OCI-LY7 (cell line): ENCODE data around the gene ARVCF. TPM values are rescaled to one million over a fixed set of nuclear protein-coding genes. Genes with fewer than 3 reads are reported as not detected.

Experiments used
- BruUV-seq: library from RNA; stranded (reverse); fragments of 400-500 nt; replicated peaks from 2 replicates; lab custom pipeline; 2021; lab: Mats Ljungman, UMichigan
- CTCF ChIA-PET: fragments of 300-600 bp; sonication (Branson Sonifier 250); formaldehyde crosslinking; loops from one replicate; lab custom pipeline; 2022; ENCODE audit warnings: antibody characterized with exemption; ENCODE audit not compliant: unreplicated experiment; lab: Charles Lee
- POLR2A ChIA-PET: fragments of 300-600 bp; sonication (Branson Sonifier 250); formaldehyde crosslinking; loops from one replicate; lab custom pipeline; 2022; ENCODE audit warnings: antibody characterized with exemption; lab: Charles Lee
- DNase-seq: peaks from one replicate; pipeline ENCODE4 v3.0.0-alpha.2; 2015; ENCODE audit warnings: low spot score
- H2AFZ ChIP-seq: fragments of 200-600 bp; sonication (generic), shearing (Covaris generic); 2 replicates; pipeline ENCODE4 v1.6.1; 2014; ENCODE audit warnings: mild to moderate bottlenecking, antibody characterized with exemption, low read length, moderate library complexity
- H3K27ac ChIP-seq: fragments of 200-600 bp; sonication (generic); 2 replicates; pipeline ENCODE4 v1.5.1; 2014; ENCODE audit warnings: mixed run types, low read depth, mild to moderate bottlenecking, moderate library complexity, low read length, inconsistent platforms; ENCODE audit not compliant: poor library complexity, severe bottlenecking
- H3K36me3 ChIP-seq: fragments of 200-600 bp; sonication (generic); 2 replicates; pipeline ENCODE4 v1.6.1; 2014; ENCODE audit warnings: mild to moderate bottlenecking, antibody characterized with exemption, low read length, moderate library complexity, mixed read lengths; ENCODE audit not compliant: insufficient read depth
- H3K4me1 ChIP-seq: fragments of 200-600 bp; sonication (generic); 2 replicates; pipeline ENCODE4 v1.5.1; 2014; ENCODE audit warnings: mild to moderate bottlenecking, low read length; ENCODE audit not compliant: insufficient read depth, poor library complexity, severe bottlenecking
- H3K4me2 ChIP-seq: fragments of 200-600 bp; sonication (generic); 2 replicates; pipeline ENCODE4 v1.6.1; 2014; ENCODE audit warnings: mild to moderate bottlenecking, low read length
- H3K4me3 ChIP-seq: fragments of 200-600 bp; sonication (generic); 2 replicates; pipeline ENCODE4 v1.5.1; 2014; ENCODE audit warnings: mild to moderate bottlenecking, low read depth, low read length; ENCODE audit not compliant: poor library complexity, severe bottlenecking
- H3K79me2 ChIP-seq: fragments of 200-600 bp; sonication (generic); 2 replicates; pipeline ENCODE4 v1.6.1; 2016; ENCODE audit warnings: low read depth, mild to moderate bottlenecking, low read length, moderate library complexity, mixed read lengths; ENCODE audit not compliant: insufficient read depth
- H3K9me2 ChIP-seq: fragments of 200-600 bp; sonication (generic); 2 replicates; pipeline ENCODE4 v1.6.1; 2016; ENCODE audit warnings: mild to moderate bottlenecking, low read length, mixed read lengths; ENCODE audit not compliant: insufficient read depth
- H3K9me3 ChIP-seq: fragments of 200-600 bp; sonication (generic); 2 replicates; pipeline ENCODE4 v1.6.1; 2014; ENCODE audit warnings: mild to moderate bottlenecking, mixed run types, low read length, mixed read lengths
- H4K20me1 ChIP-seq: fragments of 200-600 bp; sonication (generic); 2 replicates; pipeline ENCODE4 v1.6.1; 2014; ENCODE audit warnings: mild to moderate bottlenecking, antibody characterized with exemption, low read length, moderate library complexity, mixed read lengths; ENCODE audit not compliant: insufficient read depth
- EZH2phosphoT487 ChIP-seq: fragments of 200-600 bp; sonication (generic); IDR thresholded peaks from 2 replicates; pipeline ENCODE4 v1.6.1; 2018; ENCODE audit warnings: low read depth, borderline replicate concordance, mild to moderate bottlenecking, mixed run types, antibody characterized with exemption, low read length, moderate library complexity, mixed read lengths
- intact Hi-C: fragments of 100-400 bp; cut with micrococcal nuclease; formaldehyde crosslinking; loops from one replicate; pipeline ENCODE4 v1.10.0; 2022; ENCODE audit not compliant: unreplicated experiment
- total RNA-seq, 2 experiments: library from RNA; depleted of rRNA in 1 of 2; stranded (reverse); fragments of >200 nt in 1 of 2; shearing (Covaris generic) in 1 of 2; gene quantifications; 2 replicates each; pipeline ENCODE4 v1.2.3, GENCODE V29; 2014 to 2022
- TF ChIP-seq, protein P1 (sequence below): fragments of 200-600 bp; sonication (generic); conservative IDR thresholded peaks from 2 replicates; pipeline ENCODE4 v1.5.1; 2014; ENCODE audit warnings: mild to moderate bottlenecking, antibody characterized with exemption, low read length, moderate library complexity, mixed read lengths

ARVCF gene
- total RNA-seq, 2 experiments from 2014 or later: 2.9 to 3.8 TPM

DNA sequence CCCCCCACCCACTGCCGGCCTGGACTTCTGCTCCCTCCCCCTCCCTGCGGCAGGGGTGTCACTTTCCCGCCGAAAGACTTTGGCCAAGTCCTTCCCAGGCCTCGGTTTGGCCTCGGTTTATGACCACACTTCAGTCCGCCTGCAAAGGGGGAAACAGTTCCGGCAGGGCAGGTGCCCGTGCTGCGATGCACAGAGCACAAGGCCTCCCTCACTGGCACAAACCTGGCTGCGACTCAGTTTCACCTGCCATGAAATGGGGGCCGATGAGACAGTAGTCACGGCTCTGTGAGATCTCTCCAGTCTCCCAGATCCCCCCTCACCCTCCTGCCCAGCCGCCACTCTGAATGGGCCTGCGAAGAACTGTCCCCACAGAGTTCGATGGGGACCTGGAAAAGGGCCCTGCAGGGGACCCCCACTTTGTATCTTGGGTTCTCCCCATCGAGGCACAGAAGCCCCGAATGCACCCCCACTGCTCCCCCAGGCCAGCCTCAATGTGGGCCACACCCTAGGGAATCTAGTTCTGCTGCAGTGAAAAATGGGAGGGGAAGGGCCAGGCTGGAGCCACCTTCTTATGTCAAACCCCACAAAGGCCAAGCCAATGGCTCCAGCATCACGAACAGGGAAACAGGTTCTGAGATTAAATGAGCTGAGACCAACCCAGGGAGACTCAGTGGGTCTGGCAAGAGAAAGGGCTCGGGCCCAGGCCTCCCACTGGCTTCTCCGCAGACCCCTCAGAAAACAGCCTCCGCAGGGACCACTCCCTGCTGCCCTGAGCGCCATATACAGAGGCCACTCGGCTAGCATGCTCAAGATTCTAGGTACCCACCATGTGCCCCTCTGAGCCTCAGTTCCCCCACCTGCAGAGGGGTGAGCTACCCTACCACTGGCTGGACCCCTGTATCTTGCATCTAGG, 29.0 kb downstream of the ARVCF start:
- ChIA-PET POLR2A (no interaction called here), CTCF (no interaction called here)
- TF ChIP-seq, protein P1, sequence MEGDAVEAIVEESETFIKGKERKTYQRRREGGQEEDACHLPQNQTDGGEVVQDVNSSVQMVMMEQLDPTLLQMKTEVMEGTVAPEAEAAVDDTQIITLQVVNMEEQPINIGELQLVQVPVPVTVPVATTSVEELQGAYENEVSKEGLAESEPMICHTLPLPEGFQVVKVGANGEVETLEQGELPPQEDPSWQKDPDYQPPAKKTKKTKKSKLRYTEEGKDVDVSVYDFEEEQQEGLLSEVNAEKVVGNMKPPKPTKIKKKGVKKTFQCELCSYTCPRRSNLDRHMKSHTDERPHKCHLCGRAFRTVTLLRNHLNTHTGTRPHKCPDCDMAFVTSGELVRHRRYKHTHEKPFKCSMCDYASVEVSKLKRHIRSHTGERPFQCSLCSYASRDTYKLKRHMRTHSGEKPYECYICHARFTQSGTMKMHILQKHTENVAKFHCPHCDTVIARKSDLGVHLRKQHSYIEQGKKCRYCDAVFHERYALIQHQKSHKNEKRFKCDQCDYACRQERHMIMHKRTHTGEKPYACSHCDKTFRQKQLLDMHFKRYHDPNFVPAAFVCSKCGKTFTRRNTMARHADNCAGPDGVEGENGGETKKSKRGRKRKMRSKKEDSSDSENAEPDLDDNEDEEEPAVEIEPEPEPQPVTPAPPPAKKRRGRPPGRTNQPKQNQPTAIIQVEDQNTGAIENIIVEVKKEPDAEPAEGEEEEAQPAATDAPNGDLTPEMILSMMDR: no peak
- TF ChIP-seq EZH2phosphoT487: no peak
- H2AFZ ChIP-seq: no peak overlapping the region
- BruUV-seq: no TSS peak
- no peak overlapping the region for H3K27ac ChIP-seq
- intact Hi-C loops: no loop called here
- H3K4me2 ChIP-seq: peak overlapping the region; percentile 49; the same call in 1 of the 2 replicates
- H3K9me3 ChIP-seq: no peaks in the 10 kb centered on the region
- H4K20me1 ChIP-seq: no peaks in the 10 kb centered on the region
- no peak overlapping the region for H3K4me3 ChIP-seq
- no peaks in the 10 kb centered on the region for H3K9me2 ChIP-seq
- no peaks in the 10 kb centered on the region for H3K36me3 ChIP-seq
- no peak for DNase-seq
- peaks cover 8% of the 10 kb centered on the region for H3K4me1 ChIP-seq
- H3K79me2 ChIP-seq: no peaks in the 10 kb centered on the region

DNA sequence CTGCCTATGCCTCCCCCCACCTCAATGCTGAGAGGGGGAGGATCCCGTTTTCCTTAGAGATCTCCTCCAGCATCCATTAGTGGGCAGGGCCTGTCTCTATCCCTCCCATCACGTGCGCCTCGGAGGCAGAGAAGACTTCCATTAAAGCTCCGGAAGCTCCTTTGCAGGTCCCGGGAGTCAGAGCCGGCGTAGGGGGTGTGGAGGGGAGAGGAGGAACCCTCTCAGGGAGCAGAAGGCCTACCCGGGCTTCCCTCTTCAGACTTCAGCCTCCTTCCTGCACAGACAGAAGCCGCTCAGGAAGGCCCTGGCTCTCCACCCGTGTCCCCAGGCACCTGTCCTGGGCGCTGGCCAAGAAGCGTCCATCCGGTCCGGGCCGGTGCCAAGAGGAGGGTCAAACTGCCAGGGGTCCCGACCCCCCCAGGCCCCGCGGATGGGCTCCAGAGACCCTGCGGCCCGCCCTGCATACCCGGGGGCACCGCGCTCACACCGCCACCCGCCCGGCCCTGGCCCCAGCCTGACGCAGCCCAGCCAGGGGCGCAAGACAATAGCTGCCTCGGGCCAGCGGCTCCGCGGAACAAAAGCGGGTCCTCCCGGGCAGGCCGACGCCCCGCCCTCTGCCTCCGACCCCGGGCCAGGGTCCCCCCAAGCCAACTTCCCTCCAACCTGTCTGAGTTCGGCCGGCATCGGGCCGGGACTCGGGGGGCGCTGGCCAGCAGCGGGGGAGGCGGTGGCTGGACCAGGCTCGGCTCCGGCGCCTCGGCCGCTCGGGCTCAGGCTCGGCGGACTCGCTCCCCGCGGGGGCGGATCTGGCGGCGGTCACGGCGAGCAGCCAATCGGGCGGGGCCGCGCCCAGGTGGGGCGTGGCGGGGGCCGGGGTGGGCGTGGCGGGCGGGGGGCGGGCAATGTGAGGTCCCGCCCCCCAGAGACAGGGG, 29.9 kb downstream of the ARVCF start:
- H3K4me1 ChIP-seq: peaks cover 8% of the 10 kb centered on the region
- intact Hi-C loops: no loop called here
- CTCF ChIA-PET: no interaction called here

More for the DNA sequence above, 29.9 kb downstream of the ARVCF start:
- H4K20me1 ChIP-seq: no peaks in the 10 kb centered on the region
- DNase-seq: peak; percentile 79
- TF ChIP-seq, protein P1: no peak
- TF ChIP-seq EZH2phosphoT487: no peak
- POLR2A ChIA-PET: no interaction called here
- H3K27ac ChIP-seq: no peak overlapping the region
- H3K4me3 ChIP-seq: peak overlapping the region; percentile 67
- peak overlapping the region; percentile 88 for H3K4me2 ChIP-seq
- H3K9me3 ChIP-seq: no peaks in the 10 kb centered on the region
- H3K79me2 ChIP-seq: no peaks in the 10 kb centered on the region
- no TSS peak for BruUV-seq
- peak overlapping the region; percentile 62; the same call in 1 of the 2 replicates for H2AFZ ChIP-seq
- H3K9me2 ChIP-seq: no peaks in the 10 kb centered on the region
- no peaks in the 10 kb centered on the region for H3K36me3 ChIP-seq
